CD14-positive monocyte (primary cell): Measurements from ENCODE around the gene BCL7B. TPM values are rescaled to one million over a fixed set of nuclear protein-coding genes. Genes with fewer than 3 reads are reported as not detected.

Experiments
- DNase-seq, 3 donors: peaks; one replicate each; pipeline ENCODE4 v3.0.0-alpha.2; 2011 to 2022
- H2AFZ ChIP-seq: 2 replicates; pipeline ENCODE4 v1.6.0; 2012; ENCODE audit warnings: mild to moderate bottlenecking, low read depth, low read length, inconsistent platforms; ENCODE audit not compliant: insufficient read depth, poor library complexity, severe bottlenecking
- H3K27ac ChIP-seq, 2 donors: 1 replicate in 1 of 2; 2 replicates in 1 of 2; pipeline ENCODE4 v1.5.1; 2012 to 2013; ENCODE audit warnings: low read length in 2 of 2, control low read depth in 1 of 2, inconsistent platforms in 1 of 2, low read depth in 1 of 2, mild to moderate bottlenecking in 1 of 2
- H3K27me3 ChIP-seq, 2 donors: one replicate each; pipeline versions ENCODE4 v1.6.0 to v1.6.1; 2011 to 2013; ENCODE audit warnings: low read length in 2 of 2; ENCODE audit not compliant: control insufficient read depth in 2 of 2, insufficient read depth in 2 of 2
- H3K36me3 ChIP-seq, 2 donors: replicated peaks in 1 of 2; 1 replicate in 1 of 2; 2 replicates in 1 of 2; pipeline versions ENCODE4 v1.5.1 to v1.6.1; 2012 to 2013; ENCODE audit warnings: low read length in 2 of 2, control low read depth in 1 of 2, inconsistent platforms in 1 of 2, mild to moderate bottlenecking in 1 of 2; ENCODE audit not compliant: insufficient read depth in 2 of 2, control insufficient read depth in 1 of 2
- H3K4me1 ChIP-seq, 2 donors: 1 replicate in 1 of 2; 2 replicates in 1 of 2; pipeline versions ENCODE4 v1.5.1 to v1.6.1; 2012 to 2013; ENCODE audit warnings: low read length in 2 of 2, control low read depth in 1 of 2, inconsistent platforms in 1 of 2, mild to moderate bottlenecking in 1 of 2, moderate library complexity in 1 of 2; ENCODE audit not compliant: insufficient read depth in 2 of 2, control insufficient read depth in 1 of 2
- H3K4me2 ChIP-seq: replicated peaks from 2 replicates; pipeline ENCODE3; 2012; ENCODE audit warnings: low read length, moderate library complexity, mild to moderate bottlenecking; ENCODE audit not compliant: poor library complexity, severe bottlenecking; ENCODE audit errors: extremely low read depth
- H3K4me3 ChIP-seq, 3 experiments: fragments of 200-600 bp in 1 of 3; sonication (generic) in 1 of 3; replicated peaks in 1 of 3; 1 replicate in 2 of 3; 2 replicates in 1 of 3; pipeline ENCODE4 v1.5.1; 2011 to 2013; ENCODE audit warnings: low read length in 3 of 3, mild to moderate bottlenecking in 3 of 3, control low read depth in 2 of 3, low read depth in 2 of 3, inconsistent platforms in 1 of 3, moderate library complexity in 1 of 3
- H3K79me2 ChIP-seq: 2 replicates; pipeline ENCODE4 v1.6.0; 2012; ENCODE audit warnings: mild to moderate bottlenecking, control low read depth, inconsistent platforms, low read length, moderate library complexity; ENCODE audit not compliant: insufficient read depth
- H3K9ac ChIP-seq: 2 replicates; pipeline ENCODE4 v1.6.0; 2017; ENCODE audit warnings: low read length, mild to moderate bottlenecking; ENCODE audit not compliant: insufficient read depth, poor library complexity, severe bottlenecking
- H3K9me3 ChIP-seq, 2 donors: replicated peaks in 1 of 2; 1 replicate in 1 of 2; 2 replicates in 1 of 2; pipeline versions ENCODE4 v1.5.1 to v1.6.1; 2012 to 2013; ENCODE audit warnings: low read length in 2 of 2, control low read depth in 1 of 2; ENCODE audit not compliant: control insufficient read depth in 1 of 2, insufficient read depth in 1 of 2
- H4K20me1 ChIP-seq: 2 replicates; pipeline ENCODE4 v1.6.0; 2012; ENCODE audit warnings: mild to moderate bottlenecking, low read length, control low read depth, moderate library complexity; ENCODE audit not compliant: insufficient read depth
- H3K27ac Mint-ChIP-seq, 7 donors: one replicate each; pipeline ENCODE4 v1.8.0; 2020; ENCODE audit warnings: mild to moderate bottlenecking in 7 of 7, mixed read lengths in 7 of 7, moderate library complexity in 6 of 7, inconsistent platforms in 2 of 7
- H3K27me3 Mint-ChIP-seq, 3 donors: one replicate each; pipeline ENCODE4 v1.8.0; 2021 to 2022; ENCODE audit warnings: low read depth in 3 of 3, mild to moderate bottlenecking in 3 of 3, mixed read lengths in 3 of 3, moderate library complexity in 3 of 3, inconsistent platforms in 1 of 3
- H3K36me3 Mint-ChIP-seq, 2 donors: one replicate each; pipeline ENCODE4 v1.8.0; 2020; ENCODE audit warnings: mixed read lengths in 2 of 2, inconsistent platforms in 1 of 2, mild to moderate bottlenecking in 1 of 2
- H3K4me1 Mint-ChIP-seq: one replicate; pipeline ENCODE4 v1.8.0; 2020; ENCODE audit warnings: mild to moderate bottlenecking, mixed read lengths
- H3K4me3 Mint-ChIP-seq, 2 donors: one replicate each; pipeline ENCODE4 v1.8.0; 2020; ENCODE audit warnings: mild to moderate bottlenecking in 2 of 2, mixed read lengths in 2 of 2, moderate library complexity in 1 of 2
- H3K9me3 Mint-ChIP-seq, 7 donors: one replicate each; pipeline ENCODE4 v1.8.0; 2020 to 2022; ENCODE audit warnings: mixed read lengths in 7 of 7, mild to moderate bottlenecking in 6 of 7, moderate library complexity in 6 of 7, inconsistent platforms in 2 of 7
- WGBS: methylation state at CpG from one replicate; pipeline ENCODE4 v1.1.5; 2013; ENCODE audit warnings: missing lambda C conversion rate; ENCODE audit not compliant: insufficient coverage; 5-methylcytosine and 5-hydroxymethylcytosine counted together
- intact Hi-C, 2 donors: fragments of 100-400 bp; cut with micrococcal nuclease; formaldehyde crosslinking; loops; one replicate each; pipeline versions ENCODE4 v1.15.0 to v1.15.1; 2023
- polyA plus RNA-seq, 3 donors: library from polyadenylated mRNA; depleted of rRNA in 1 of 3; unstranded in 2 of 3; stranded (reverse) in 1 of 3; fragments of 300-500 nt in 2 of 3; fragments of >200 nt in 1 of 3; fragmentation: Illumina TruSeq in 2 of 3; gene quantifications; 1 replicate in 2 of 3; 2 replicates in 1 of 3; pipeline ENCODE4 v1.2.3, GENCODE V29; 2012 to 2021
- small RNA-seq: library from RNA; depleted of rRNA; stranded (forward); fragments of <200 nt; gene quantifications from one replicate; pipeline ENCODE3, GENCODE V24; 2012; ENCODE audit warnings: low read depth; ENCODE audit not compliant: insufficient read length
- TF ChIP-seq, protein P1 (sequence below): fragments of 200-600 bp; IDR thresholded peaks from one replicate; pipeline ENCODE4 v1.8.0; 2022; ENCODE audit warnings: antibody characterized with exemption, mild to moderate bottlenecking

Gene BCL7B
- polyA plus RNA-seq, 3 donors: 53.5 to 73.8 (median 68.7) TPM

DNA sequence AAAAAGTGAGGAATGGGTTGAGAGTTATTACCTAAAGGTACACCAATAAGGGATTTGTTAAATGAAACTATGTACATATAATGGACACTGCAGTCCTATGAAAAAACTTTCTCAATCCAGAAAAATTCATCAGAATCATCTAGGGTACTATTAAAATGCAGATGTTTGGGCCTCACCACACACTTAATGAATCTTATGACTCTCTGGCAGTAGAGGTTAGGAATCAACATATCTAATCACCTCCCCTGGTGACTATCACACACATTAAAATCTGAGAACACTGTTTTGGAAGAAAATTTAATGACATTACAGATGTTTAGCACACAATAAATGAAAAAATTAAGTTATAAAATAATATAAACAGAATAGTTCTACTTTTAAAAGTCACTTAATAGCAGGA lies 67.5 kb downstream of the BCL7B start:
- no peaks in the 10 kb centered on the region for H3K27me3 Mint-ChIP-seq
- Histone ChIP-seq H4K20me1 (peaks cover 9% of the 10 kb centered on the region), H3K9ac (no peak overlapping the region), H3K4me1 (no peaks in the 10 kb centered on the region), H3K4me3 (no peak overlapping the region), H3K4me2 (no peak overlapping the region), H3K27me3 (no peaks in the 10 kb centered on the region), H3K9me3 (no peaks in the 10 kb centered on the region), H2AFZ (no peak overlapping the region), H3K27ac (no peak overlapping the region), H3K79me2 (peaks cover 60% of the 10 kb centered on the region), H3K36me3 (peaks cover 76 to 98% of the 10 kb centered on the region in 2 donors)
- H3K27ac Mint-ChIP-seq: no peak overlapping the region
- DNase-seq: no peak
- H3K9me3 Mint-ChIP-seq: no peaks in the 10 kb centered on the region
- no peaks in the 10 kb centered on the region for H3K4me1 Mint-ChIP-seq
- H3K4me3 Mint-ChIP-seq: no peak overlapping the region
- intact Hi-C loops: no loop called here
- peaks cover 64 to 89% of the 10 kb centered on the region in 2 donors for H3K36me3 Mint-ChIP-seq
- TF ChIP-seq, protein P1, sequence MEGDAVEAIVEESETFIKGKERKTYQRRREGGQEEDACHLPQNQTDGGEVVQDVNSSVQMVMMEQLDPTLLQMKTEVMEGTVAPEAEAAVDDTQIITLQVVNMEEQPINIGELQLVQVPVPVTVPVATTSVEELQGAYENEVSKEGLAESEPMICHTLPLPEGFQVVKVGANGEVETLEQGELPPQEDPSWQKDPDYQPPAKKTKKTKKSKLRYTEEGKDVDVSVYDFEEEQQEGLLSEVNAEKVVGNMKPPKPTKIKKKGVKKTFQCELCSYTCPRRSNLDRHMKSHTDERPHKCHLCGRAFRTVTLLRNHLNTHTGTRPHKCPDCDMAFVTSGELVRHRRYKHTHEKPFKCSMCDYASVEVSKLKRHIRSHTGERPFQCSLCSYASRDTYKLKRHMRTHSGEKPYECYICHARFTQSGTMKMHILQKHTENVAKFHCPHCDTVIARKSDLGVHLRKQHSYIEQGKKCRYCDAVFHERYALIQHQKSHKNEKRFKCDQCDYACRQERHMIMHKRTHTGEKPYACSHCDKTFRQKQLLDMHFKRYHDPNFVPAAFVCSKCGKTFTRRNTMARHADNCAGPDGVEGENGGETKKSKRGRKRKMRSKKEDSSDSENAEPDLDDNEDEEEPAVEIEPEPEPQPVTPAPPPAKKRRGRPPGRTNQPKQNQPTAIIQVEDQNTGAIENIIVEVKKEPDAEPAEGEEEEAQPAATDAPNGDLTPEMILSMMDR: no peak

DNA sequence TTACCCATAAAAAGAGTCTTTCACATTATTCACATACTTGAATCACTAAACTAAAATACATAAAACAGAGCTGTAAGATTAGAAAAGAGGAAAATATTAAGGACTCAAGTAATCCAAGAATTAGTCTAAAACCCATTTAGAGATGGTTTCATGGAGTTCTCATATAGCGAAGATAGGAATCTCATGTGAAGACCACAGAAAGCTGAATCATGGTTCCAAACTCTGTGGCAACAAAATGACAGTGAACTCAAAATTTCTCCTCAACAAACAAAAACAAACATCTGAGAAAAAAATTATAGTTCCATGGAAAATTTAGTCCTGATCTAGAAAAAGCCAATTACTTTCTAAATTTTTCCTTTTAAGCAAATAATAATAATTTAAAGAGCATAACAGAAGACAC lies 70.0 kb downstream of the BCL7B start:
- TF ChIP-seq, protein P1: no peak
- H3K27ac ChIP-seq: peak overlapping the region in 1 of 2 donors; percentile 20
- no peak overlapping the region for H2AFZ ChIP-seq
- DNase-seq: no peak
- H3K9me3 Mint-ChIP-seq: no peaks in the 10 kb centered on the region
- peaks cover 84 to 98% of the 10 kb centered on the region in 2 donors for H3K36me3 ChIP-seq
- H3K4me1 ChIP-seq: no peaks in the 10 kb centered on the region
- peaks cover 70% of the 10 kb centered on the region for H3K79me2 ChIP-seq
- H3K4me1 Mint-ChIP-seq: no peaks in the 10 kb centered on the region
- H3K9ac ChIP-seq: no peak overlapping the region
- H3K4me3 ChIP-seq: no peak overlapping the region
- intact Hi-C loops: no loop called here
- H3K27ac Mint-ChIP-seq: peak overlapping the region in 2 of 7 donors; percentile 65 to 76
- H3K27me3 ChIP-seq: no peaks in the 10 kb centered on the region
- peaks cover 62 to 88% of the 10 kb centered on the region in 2 donors for H3K36me3 Mint-ChIP-seq
- H3K9me3 ChIP-seq: no peaks in the 10 kb centered on the region
- H3K4me2 ChIP-seq: no peak overlapping the region
- no CpG with 5 or more reads among the region's 1 CpG for WGBS
- no peaks in the 10 kb centered on the region for H3K27me3 Mint-ChIP-seq
- H3K4me3 Mint-ChIP-seq: no peak overlapping the region
- H4K20me1 ChIP-seq: peaks cover 13% of the 10 kb centered on the region

Small RNAs within 50 kb of the gene (small RNA-seq; reads per million reads assigned to genes)
- not detected for gene RNU6-1198P

Other genes with a start within 250 kb of the BCL7B start
- gene NSUN5, start 248.9 kb downstream of the BCL7B start, polyA plus RNA-seq: 10 to 100 TPM; 28.6 to 37.7 (median 31.3) TPM
- gene TRIM50, start 229.6 kb downstream of the BCL7B start, polyA plus RNA-seq: not detected
- under 1 TPM in 1 of 3 donors, not detected in 2; 0.17 TPM for gene FKBP6, start 229.5 kb downstream of the BCL7B start, polyA plus RNA-seq
- under 1 TPM in 2 of 3 donors, not detected in 1; 0.07 to 0.11 TPM for gene FZD9, start 123.9 kb downstream of the BCL7B start, polyA plus RNA-seq
- 10 to 100 TPM in 1 of 3 donors, 1 to 10 TPM in 2; 2.5 to 12.1 (median 5.0) TPM for gene BAZ1B, start 35.4 kb downstream of the BCL7B start, polyA plus RNA-seq
- 10 to 100 TPM; 10.4 to 40.1 (median 26.2) TPM for gene TBL2, start 20.9 kb upstream of the BCL7B start, polyA plus RNA-seq
- gene MLXIPL, start 66.8 kb upstream of the BCL7B start, polyA plus RNA-seq: under 1 TPM in 2 of 3 donors, not detected in 1; 0.15 to 0.24 TPM
- not detected for gene VPS37D, start 110.1 kb upstream of the BCL7B start, polyA plus RNA-seq
- gene DNAJC30, start 125.8 kb upstream of the BCL7B start, polyA plus RNA-seq: 1 to 10 TPM; 2.4 to 5.2 (median 3.2) TPM
- gene BUD23, start 125.9 kb upstream of the BCL7B start, polyA plus RNA-seq: 10 to 100 TPM; 44.5 to 51.9 (median 51.1) TPM
- 1 to 10 TPM in 1 of 3 donors, under 1 TPM in 2; 0.27 to 2.7 (median 0.37) TPM for gene STX1A, start 162.0 kb upstream of the BCL7B start, polyA plus RNA-seq
- 10 to 100 TPM; 20.3 to 23.5 (median 22.1) TPM for gene ABHD11, start 181.1 kb upstream of the BCL7B start, polyA plus RNA-seq
- not detected for gene CLDN3, start 212.6 kb upstream of the BCL7B start, polyA plus RNA-seq